HG03469 (cell line): ENCODE measurements around the gene CD160.
"Not testable (repeated sequence)": the region's sequence is repeated elsewhere in the genome, so short reads cannot be mapped to it uniquely, and the experiment has no call there.

Source experiments
- ATAC-seq: cut with Tn5 transposase; IDR thresholded peaks from one replicate; pipeline ENCODE4 v1.9.1; 2021; ENCODE audit warnings: mild to moderate bottlenecking, moderate library complexity, moderate number of reproducible peaks; ENCODE audit not compliant: unreplicated experiment

The CD160 gene

GRCh38 chr1:145757420-145757819 lies 38.1 kb downstream of the CD160 start:
- ATAC-seq: no peak

DNA sequence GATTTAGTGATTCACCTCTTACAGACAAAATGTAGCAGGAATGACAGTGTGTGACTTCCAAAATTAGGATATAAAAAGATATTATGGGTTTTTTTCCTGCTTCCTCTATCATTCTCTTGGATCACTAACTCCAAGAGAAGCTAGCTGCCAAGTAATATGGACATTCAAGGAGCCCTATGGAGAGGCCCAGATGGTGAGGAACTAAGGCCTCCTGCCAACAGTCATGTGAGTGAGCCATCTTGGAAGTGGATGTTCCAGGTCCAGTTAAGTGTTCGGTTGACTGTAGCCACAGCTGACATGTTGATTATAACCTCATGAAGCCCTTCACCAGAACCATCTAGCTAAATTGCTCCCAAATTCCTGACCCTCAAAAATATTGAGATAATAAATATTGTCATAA lies 38.8 kb downstream of the CD160 start:
- ATAC-seq: no peak

- no peak for ATAC-seq
Measured at GRCh38 chr1:145758575-145758974, 39.3 kb downstream of the CD160 start.

DNA sequence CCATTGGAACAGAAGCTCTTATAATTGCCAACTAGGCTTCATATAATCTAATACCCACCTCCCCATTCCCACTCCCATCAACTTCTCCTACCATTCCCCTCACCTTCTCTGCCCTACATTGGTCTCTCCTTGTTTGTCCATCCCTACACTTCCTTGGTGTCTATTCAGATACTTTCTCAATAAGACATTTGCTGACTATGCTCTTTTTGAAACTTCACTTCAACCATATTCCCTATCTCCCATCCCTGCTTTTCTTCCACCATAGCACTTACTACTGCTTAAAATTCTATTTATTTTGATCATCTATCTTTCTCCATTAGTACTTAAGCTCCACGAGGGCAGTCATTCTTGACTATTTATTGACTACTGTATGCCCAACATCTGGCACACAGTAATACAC lies 40.4 kb downstream of the CD160 start:
- ATAC-seq: no peak

DNA sequence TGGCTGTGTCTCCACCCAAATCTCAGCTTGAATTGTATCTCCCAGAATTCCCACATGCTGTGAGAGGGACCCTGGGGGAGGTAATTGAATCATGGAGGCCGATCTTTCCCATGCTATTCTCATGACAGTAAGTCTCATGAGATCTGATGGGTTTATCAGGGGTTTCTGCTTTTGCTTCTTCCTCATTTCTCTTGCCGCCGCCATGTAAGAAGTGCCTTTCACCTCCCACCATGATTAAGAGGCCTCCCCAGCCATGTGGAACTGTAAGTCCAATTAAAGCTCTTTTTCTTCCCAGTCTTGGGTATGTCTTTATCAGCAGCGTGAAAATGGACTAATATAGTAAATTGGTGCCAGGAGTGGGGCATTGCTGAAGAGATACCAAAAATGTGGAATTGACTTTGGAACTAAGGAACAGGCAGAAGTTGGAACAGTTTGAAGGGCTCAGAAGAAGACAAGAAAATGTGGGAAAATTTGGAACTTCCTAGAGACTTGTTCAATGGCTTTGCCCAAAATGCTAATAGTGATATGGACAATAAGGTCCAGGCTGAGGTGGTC lies 41.2 kb downstream of the CD160 start:
- ATAC-seq: not testable (repeated sequence)

GRCh38 chr1:145761498-145761897 lies 42.2 kb downstream of the CD160 start:
- ATAC-seq: not testable (repeated sequence)

- not testable (repeated sequence) for ATAC-seq
Measured at GRCh38 chr1:145762001-145762400, 42.7 kb downstream of the CD160 start.

DNA sequence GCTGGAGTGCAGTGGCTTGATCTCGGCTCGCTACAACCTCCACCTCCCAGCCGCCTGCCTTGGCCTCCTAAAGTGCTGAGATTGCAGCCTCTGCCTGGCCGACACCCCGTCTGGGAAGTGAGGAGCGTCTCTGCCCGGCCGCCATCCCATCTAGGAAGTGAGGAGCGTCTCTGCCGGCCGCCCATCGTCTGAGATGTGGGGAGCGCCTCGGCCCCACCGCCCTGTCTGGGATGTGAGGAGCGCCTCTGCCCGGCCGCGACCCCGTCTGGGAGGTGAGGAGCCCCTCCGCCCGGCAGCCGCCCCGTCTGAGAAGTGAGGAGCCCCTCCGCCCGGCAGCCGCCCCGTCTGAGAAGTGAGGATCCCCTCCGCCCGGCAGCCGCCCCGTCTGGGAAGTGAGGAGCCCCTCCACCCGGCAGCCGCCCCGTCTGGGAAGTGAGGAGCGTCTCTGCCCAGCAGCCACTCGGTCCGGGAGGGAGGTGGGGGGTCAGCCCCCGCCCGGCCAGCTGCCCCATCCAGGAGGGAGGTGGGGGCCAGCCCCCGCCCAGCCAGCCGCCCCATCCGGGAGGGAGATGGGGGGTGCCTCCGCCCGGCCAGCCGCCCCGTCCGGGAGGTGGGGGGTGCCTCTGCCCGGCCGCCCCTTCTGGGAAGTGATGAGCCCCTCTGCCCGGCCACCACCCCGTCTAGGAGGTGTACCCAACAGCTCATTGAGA lies 45.1 kb downstream of the CD160 start:
- not testable (repeated sequence) for ATAC-seq

DNA sequence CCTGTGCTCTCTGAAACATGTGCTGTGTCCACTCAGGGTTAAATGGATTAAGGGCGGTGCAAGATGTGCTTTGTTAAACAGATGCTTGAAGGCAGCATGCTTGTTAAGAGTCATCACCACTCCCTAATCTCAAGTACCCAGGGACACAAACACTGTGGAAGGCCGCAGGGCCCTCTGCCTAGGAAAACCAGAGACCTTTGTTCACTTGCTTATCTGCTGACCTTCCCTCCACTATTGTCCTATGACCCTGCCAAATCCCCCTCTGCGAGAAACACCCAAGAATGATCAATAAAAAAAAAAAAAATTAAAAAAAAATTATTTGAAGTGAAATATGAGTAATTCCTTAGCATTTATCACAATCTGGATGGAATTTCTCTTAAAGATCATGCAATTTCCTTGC lies 45.8 kb downstream of the CD160 start:
- not testable (repeated sequence) for ATAC-seq

DNA sequence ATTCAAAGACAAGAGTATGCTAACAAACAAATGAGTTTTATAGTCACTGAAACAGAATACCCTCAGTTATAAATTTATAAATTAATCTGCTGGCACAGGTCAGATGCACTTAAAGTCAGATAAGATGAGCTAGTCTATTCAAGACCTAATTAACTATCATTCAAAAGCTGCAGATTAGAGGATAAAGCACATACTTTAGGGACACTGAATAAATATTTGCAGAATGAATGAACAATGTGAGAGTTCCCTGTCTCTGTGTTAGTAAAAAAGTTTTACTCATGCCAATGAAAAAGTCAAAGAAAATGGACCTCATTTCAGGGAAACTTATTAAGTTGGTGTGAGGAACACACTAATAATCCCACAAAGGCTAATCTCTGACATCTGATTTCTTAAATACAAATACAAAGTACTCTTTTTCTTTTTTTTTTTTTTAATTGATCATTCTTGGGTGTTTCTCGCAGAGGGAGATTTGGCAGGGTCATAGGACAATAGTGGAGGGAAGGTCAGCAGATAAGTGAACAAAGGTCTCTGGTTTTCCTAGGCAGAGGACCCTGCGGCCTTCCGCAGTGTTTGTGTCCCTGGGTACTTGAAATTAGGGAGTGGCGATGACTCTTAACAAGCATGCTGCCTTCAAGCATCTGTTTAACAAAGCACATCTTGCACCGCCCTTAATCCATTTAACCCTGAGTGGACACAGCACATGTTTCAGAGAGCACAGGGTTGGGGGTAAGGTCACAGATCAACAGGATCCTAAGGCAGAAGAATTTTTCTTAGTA lies 46.5 kb downstream of the CD160 start:
- ATAC-seq: not testable (repeated sequence)

- not testable (repeated sequence) for ATAC-seq
Measured at GRCh38 chr1:145766926-145767325, 47.6 kb downstream of the CD160 start.

DNA sequence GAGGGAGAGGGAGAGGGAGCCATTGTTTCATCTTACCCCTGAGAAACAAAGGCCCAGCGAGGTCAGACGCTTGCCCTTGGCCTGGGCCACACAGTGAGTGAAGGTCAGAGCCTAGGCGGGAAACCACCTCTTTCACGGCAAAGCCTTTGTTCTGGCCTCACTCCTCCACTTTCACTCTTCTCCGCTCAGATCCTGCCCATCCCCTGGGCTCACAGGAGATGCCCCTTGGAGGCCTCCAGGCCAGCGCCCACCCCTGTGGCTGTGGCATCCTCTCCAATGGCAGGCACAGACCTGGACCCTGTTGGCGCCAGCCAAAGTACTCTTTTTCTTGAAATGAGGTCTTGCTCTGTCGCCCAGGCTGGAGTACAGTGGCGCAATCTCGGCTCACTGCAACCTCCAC lies 48.7 kb downstream of the CD160 start:
- ATAC-seq: not testable (repeated sequence)

DNA sequence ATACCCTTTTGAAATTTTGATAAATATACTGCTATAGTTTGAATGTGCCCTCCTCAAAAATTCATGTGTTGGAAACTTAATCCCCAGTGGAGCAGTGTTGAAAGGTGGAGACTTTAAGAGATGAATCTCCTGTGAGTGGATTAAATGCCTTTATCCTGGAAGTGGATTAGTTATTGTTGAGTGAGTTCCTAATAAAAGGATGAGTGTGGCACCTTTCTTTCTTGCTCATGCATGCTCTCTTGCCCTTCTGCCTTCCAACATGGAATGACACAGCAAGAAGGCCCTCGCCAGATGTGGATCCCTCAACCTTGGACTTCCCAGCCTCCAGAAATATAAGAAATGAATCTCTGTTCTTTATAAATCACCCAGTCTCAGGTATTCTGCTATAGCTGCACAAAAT lies 51.8 kb downstream of the CD160 start:
- no peak for ATAC-seq

DNA sequence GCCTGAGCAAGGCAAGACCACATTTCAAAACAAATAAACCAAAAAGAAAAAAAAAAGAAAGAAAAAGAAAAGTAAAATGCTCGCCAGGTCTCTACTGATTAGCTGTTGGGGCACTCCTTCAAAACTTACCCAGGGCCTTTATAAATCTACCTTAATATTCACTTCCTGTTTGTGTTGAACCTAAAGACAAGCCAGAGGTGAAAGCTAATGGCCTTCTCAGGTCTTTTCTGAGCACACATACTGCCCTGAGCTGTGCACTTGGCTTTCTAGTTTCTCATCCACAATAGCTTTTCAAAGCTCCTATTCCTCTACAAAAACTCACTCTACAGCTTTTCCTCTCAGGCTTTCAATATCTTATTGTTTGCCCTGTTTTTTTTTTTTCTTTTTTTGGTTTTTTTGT lies 54.1 kb downstream of the CD160 start:
- ATAC-seq: no peak

GRCh38 chr1:145777357-145778145 lies 58.3 kb downstream of the CD160 start:
- no peak for ATAC-seq

DNA sequence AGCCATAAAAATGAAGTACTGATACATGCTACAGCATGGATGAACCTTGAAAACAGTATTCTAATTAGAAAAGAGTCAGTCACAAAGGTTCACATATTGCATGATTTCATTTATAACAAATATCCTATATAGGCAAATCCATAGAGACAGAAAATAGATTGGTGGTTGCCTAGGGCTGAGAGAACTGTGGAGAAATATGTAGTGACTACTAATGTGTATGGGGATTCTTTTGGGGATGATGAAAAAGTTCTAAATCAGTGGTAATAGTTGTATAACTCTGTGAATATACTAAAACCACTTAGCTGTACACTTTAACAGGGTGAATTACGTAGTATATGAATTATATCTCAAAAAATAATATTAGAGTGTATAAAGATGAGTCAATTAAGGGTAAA lies 58.8 kb downstream of the CD160 start:
- no peak for ATAC-seq

- no peak for ATAC-seq
Measured at GRCh38 chr1:145782272-145783099, 63.2 kb downstream of the CD160 start.

DNA sequence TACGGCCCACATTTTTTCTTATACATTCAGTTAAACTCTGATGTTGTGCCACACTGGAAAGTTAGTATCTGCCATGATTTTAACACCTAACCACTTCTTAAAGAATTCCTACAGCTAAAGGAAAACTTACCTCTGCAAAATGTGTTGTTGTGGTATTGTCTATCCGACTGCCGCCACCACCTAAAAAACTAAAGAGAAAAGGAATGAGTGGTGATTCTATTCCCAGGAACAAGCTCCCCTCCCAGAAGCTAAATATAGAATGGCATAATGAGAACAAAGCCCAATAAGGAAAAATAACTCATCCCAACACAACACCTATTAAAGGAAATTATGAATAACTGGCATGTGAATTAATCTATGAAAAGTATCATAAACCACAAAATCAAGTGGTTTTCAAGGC lies 65.1 kb downstream of the CD160 start:
- no peak for ATAC-seq

DNA sequence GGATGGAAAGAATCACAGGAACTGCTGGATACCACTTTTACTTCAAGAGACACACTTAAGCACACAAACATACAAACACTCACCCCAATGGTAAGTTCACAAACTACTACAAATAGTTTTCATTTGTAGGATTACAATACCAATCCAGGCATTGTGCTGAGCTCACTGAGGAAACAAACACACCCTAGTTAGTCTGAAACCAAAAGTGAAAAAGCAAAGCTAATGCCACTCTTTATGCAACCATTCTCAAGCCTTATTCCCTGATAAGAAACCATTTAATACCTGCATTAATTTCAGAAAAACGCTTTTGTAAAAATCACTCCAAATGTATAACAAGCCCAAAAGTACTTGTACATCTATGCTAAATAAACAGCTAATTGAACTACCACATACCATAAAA lies 66.2 kb downstream of the CD160 start:
- no peak for ATAC-seq

- no peak for ATAC-seq
Measured at GRCh38 chr1:145786271-145786670, 67.0 kb downstream of the CD160 start.
